HFFc6 (cell line): ENCODE results near the gene CBARP. TPM values are rescaled to one million over a fixed set of nuclear protein-coding genes. Genes with fewer than 3 reads are reported as not detected.

Experiments used
- DNase-seq: peaks from one replicate; pipeline ENCODE4 v3.0.0-alpha.2; 2018
- H3K27ac Mint-ChIP-seq: 2 replicates; pipeline ENCODE4 v1.8.0; 2020; ENCODE audit warnings: mild to moderate bottlenecking, mixed read lengths
- H3K27me3 Mint-ChIP-seq: 2 replicates; pipeline ENCODE4 v1.8.0; 2021; ENCODE audit warnings: mild to moderate bottlenecking, moderate library complexity, mixed read lengths; ENCODE audit not compliant: insufficient read depth
- H3K36me3 Mint-ChIP-seq: 2 replicates; pipeline ENCODE4 v1.8.0; 2021; ENCODE audit warnings: low read depth, mixed read lengths
- H3K4me1 Mint-ChIP-seq: 2 replicates; pipeline ENCODE4 v1.8.0; 2020; ENCODE audit warnings: low read depth, mixed read lengths
- H3K4me3 Mint-ChIP-seq: 2 replicates; pipeline ENCODE4 v1.8.0; 2020; ENCODE audit warnings: mild to moderate bottlenecking, moderate library complexity, mixed read lengths
- H3K9me3 Mint-ChIP-seq: 2 replicates; pipeline ENCODE4 v1.8.0; 2020; ENCODE audit warnings: mild to moderate bottlenecking, mixed read lengths
- total RNA-seq, 6 experiments: library from RNA; stranded (reverse); fragmentation: NEBNext Ultra II Directional; extraction: Animal tissue kit (Norgen Biotek cat#: 25700); gene quantifications; 2 replicates in 1 of 6; 3 replicates in 5 of 6; pipeline ENCODE4 v1.2.3, GENCODE V29; 2021
- TF ChIP-seq, protein P1 (sequence below): fragments of 200-600 bp; sonication (generic); IDR thresholded peaks from 2 replicates; pipeline ENCODE4 v1.5.0; 2021; ENCODE audit warnings: antibody characterized with exemption, mild to moderate bottlenecking

CBARP gene
- total RNA-seq, 6 experiments from 2014 or later = 7.6 to 12.7 (median 8.6) TPM

DNA sequence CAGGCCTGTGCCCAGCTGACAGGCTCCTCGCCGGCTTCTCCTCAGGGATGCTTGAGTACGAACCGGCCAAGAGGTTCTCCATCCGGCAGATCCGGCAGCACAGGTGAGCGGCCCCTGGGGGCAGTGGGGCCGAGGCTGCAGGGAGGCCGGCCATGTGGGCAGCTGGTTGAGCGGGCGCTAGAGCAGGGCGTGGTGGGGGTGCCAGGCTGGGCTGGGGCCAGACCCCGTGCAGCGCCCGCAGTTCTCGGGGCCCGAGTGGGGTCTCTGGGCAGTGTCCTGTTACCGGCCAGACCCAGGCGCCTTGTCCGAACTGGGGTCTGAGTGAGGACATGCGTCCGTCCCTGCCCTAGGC lies 15.9 kb downstream of the CBARP start:
- Mint-ChIP-seq H3K27me3 (peaks cover 2% of the 10 kb centered on the region; the same call in 1 of the 2 replicates), H3K36me3 (no peaks in the 10 kb centered on the region), H3K4me1 (peaks cover 5% of the 10 kb centered on the region), H3K9me3 (no peaks in the 10 kb centered on the region), H3K27ac (no peak overlapping the region), H3K4me3 (no peak overlapping the region)
- DNase-seq = no peak
- TF ChIP-seq, protein P1, sequence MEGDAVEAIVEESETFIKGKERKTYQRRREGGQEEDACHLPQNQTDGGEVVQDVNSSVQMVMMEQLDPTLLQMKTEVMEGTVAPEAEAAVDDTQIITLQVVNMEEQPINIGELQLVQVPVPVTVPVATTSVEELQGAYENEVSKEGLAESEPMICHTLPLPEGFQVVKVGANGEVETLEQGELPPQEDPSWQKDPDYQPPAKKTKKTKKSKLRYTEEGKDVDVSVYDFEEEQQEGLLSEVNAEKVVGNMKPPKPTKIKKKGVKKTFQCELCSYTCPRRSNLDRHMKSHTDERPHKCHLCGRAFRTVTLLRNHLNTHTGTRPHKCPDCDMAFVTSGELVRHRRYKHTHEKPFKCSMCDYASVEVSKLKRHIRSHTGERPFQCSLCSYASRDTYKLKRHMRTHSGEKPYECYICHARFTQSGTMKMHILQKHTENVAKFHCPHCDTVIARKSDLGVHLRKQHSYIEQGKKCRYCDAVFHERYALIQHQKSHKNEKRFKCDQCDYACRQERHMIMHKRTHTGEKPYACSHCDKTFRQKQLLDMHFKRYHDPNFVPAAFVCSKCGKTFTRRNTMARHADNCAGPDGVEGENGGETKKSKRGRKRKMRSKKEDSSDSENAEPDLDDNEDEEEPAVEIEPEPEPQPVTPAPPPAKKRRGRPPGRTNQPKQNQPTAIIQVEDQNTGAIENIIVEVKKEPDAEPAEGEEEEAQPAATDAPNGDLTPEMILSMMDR = no peak

DNA sequence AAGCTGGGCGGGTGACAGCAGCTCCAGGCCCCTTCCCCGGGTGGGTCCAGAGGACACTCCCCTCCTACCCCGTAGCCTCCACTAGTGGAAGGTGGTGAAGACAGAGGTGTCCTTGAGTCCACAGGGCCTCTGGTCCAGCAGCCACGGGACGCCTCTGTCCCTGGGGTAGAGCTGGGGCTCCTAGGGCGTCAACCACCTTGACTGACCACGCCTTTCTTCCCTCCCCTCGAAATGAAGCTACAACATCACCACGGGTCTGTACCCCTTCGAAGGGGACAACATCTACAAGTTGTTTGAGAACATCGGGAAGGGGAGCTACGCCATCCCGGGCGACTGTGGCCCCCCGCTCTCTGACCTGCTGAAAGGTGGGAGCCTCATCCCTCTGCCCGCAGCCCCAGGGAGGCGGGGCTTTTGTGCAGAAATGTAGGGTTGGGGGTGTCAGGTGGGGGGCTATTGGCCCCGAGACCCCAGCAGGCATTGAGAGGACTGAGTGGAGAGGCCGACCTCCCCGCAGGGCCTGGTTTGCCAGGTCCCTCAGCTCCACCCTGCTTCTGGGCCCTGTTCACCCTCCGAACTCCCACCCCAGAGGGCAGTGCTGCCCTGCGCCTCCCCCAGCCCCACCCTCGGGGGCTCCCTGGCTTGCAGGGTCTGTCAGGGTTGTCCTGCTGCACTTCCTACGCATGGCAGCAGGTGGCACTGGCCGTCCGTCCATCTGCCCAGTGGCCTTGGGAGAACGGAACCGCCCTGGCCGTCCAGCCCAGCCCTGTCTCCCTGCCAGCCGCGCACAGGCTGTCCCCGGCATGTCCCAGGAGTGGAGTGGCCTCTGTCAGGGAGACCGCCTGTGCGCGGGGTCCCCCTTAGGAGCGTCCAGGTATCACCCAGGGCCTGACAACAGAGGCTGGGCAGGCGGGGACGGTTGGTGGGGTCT lies 16.6 kb downstream of the CBARP start:
- peaks cover 11% of the 10 kb centered on the region for H3K4me1 Mint-ChIP-seq
- TF ChIP-seq, protein P1 = peak; percentile 80
- H3K36me3 Mint-ChIP-seq = no peaks in the 10 kb centered on the region
- H3K27ac Mint-ChIP-seq = no peak overlapping the region
- H3K9me3 Mint-ChIP-seq = no peaks in the 10 kb centered on the region
- H3K4me3 Mint-ChIP-seq = no peak overlapping the region
- peaks cover 2% of the 10 kb centered on the region; the same call in 1 of the 2 replicates for H3K27me3 Mint-ChIP-seq
- DNase-seq = peak; percentile 42

DNA sequence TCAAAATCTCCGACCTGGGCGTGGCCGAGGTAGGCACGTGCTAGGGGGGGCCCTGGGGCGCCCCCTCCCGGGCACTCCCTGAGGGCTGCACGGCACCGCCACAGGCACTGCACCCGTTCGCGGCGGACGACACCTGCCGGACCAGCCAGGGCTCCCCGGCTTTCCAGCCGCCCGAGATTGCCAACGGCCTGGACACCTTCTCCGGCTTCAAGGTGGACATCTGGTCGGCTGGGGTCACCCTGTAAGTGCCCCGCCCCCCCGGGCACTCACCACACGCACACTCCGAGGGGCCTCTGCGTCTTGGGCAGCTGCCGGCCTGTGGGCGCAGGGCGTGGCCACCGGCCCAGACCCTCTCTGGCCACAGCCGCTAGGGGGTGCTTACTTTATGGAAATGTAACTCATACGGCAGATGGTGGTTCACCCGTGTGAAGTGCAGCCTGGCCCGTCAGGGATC lies 17.3 kb downstream of the CBARP start:
- Mint-ChIP-seq H3K36me3 (no peaks in the 10 kb centered on the region), H3K9me3 (no peaks in the 10 kb centered on the region), H3K27me3 (peaks cover 3% of the 10 kb centered on the region), H3K4me3 (no peak overlapping the region), H3K27ac (no peak overlapping the region), H3K4me1 (peaks cover 18% of the 10 kb centered on the region)
- TF ChIP-seq, protein P1 = no peak; the same call in 1 of the 2 replicates
- DNase-seq = no peak

DNA sequence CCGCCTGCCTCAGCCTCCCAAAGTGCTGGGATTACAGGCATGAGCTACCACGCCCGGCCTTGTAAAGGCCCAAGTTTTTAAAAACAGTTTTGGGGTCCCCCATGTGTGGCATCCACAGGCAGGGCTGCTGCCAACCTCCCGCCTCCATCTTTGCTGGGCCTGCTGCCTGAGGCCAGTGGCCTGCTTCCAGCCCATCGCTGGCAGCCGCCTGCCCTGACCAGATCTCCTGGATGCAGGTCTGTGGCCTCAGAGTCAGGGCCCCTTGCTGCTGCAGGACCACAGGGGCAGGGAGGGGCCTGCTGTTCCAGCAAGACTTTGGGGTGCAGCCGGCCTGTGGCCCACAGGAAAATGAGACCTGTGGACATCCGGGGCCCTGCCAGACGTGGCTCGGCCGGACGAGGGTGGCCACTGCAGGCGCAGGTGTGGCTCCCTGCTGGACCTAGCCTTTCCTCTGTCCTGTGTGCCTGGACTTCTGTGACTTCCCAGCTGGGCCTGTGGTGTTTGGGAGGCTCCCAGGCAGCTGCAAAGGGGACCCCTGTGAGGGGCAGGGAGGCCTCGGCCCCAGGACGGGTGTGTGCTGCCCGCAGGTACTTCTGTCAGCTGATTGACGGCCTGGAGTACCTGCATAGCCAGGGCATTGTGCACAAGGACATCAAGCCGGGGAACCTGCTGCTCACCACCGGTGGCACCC lies 17.9 kb downstream of the CBARP start:
- Mint-ChIP-seq H3K36me3 (no peaks in the 10 kb centered on the region), H3K4me1 (peaks cover 21% of the 10 kb centered on the region), H3K9me3 (no peaks in the 10 kb centered on the region), H3K4me3 (no peak overlapping the region), H3K27ac (no peak overlapping the region), H3K27me3 (peaks cover 5% of the 10 kb centered on the region)
- TF ChIP-seq, protein P1 = no peak
- DNase-seq = no peak

DNA sequence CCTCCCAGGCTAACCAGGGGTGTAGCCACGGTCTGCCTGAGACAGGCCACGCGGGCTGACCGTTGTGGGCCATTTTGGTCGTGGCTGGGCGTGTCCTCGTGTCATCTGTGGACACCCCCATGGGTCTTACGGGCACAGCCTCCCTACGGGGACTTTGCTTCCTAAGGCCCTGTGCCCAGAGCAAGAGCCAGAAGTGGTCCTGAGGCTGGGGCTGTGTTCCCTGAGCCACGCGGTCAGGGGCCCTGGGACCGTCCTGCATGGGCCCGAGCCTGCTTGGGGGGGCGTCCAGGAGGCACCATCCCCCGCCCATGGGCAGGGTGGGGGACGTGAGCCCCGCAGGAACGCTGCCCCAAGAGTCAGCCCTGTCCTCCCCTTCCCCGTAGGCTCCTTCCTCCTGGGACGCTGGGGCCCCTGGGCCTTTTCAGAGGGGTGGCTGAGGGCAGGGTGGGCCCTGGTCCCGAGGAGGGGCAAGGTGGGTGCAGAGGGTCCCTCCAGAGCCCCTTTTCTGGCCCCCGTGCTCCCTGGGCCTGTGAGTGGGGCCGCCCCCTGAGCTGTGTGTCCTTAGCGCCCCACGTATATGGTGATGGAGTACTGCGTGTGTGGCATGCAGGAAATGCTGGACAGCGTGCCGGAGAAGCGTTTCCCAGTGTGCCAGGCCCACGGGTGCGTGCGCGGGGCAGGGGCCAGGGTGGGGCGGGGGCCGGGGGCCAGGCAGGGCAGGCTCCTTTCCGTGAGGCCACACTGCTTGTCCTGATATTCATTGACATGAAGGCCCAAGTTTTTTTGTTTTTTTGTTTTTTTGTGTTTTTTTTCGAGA lies 18.8 kb downstream of the CBARP start:
- DNase-seq = no peak
- H3K9me3 Mint-ChIP-seq = no peaks in the 10 kb centered on the region
- peaks cover 28% of the 10 kb centered on the region for H3K4me1 Mint-ChIP-seq
- H3K27me3 Mint-ChIP-seq = peaks cover 6% of the 10 kb centered on the region
- H3K4me3 Mint-ChIP-seq = no peak overlapping the region
- H3K36me3 Mint-ChIP-seq = no peaks in the 10 kb centered on the region
- no peak overlapping the region for H3K27ac Mint-ChIP-seq
- TF ChIP-seq, protein P1 = no peak
